ENCODE measurements around the gene ADGRV1.
"Not testable (repeated sequence)": the region's sequence is repeated elsewhere in the genome, so short reads cannot be mapped to it uniquely, and the experiment has no call there.

Gene ADGRV1

DNA sequence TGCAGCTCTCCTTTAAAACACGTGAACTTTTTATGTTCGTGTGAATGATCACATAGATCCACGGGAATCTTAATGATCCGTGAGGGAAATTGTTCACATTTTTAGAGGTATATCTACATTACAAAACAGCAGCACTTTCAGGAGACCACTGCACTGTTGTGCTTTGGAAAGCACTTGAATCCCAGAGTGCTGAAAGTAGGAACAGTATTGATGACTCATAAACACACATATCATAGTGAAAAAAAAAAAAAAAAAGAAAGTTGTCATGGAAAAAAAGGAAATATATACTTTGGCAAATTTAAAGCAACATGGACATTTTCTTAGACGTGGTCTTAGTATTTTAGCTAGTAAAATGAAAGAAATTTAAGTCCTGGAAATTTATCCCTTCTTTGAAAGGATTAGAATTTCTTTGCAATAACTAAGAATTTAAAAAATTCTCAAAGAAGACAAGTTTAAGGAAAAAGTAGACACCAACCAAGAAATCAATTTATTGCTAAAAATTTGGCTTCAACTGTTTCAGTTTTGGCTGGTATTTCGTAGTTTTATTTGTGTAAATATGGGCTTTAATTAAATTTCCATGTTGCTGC, 55.4 kb downstream of the ADGRV1 start:
- H3K27me3 ChIP-seq (ENCODE audit: insufficient read depth, low read length, poor library complexity), result no peaks in the 10 kb centered on the region
- H3K9me3 ChIP-seq (ENCODE audit: insufficient read depth, low read length, severe bottlenecking), result no peaks in the 10 kb centered on the region
- DNase-seq (no peak), ATAC-seq (ENCODE audit: insufficient read depth, low read depth) (no peak)
- H3K27ac ChIP-seq (ENCODE audit: low read length), result no peak overlapping the region
- no peaks in the 10 kb centered on the region for H3K79me2 ChIP-seq (ENCODE audit: insufficient read depth, low read length)
- no peak overlapping the region for H2AFZ ChIP-seq (ENCODE audit: low read depth, low read length)
- no peaks in the 10 kb centered on the region for H3K4me1 ChIP-seq (ENCODE audit: insufficient read depth, low read length)
- TF ChIP-seq, protein P1, sequence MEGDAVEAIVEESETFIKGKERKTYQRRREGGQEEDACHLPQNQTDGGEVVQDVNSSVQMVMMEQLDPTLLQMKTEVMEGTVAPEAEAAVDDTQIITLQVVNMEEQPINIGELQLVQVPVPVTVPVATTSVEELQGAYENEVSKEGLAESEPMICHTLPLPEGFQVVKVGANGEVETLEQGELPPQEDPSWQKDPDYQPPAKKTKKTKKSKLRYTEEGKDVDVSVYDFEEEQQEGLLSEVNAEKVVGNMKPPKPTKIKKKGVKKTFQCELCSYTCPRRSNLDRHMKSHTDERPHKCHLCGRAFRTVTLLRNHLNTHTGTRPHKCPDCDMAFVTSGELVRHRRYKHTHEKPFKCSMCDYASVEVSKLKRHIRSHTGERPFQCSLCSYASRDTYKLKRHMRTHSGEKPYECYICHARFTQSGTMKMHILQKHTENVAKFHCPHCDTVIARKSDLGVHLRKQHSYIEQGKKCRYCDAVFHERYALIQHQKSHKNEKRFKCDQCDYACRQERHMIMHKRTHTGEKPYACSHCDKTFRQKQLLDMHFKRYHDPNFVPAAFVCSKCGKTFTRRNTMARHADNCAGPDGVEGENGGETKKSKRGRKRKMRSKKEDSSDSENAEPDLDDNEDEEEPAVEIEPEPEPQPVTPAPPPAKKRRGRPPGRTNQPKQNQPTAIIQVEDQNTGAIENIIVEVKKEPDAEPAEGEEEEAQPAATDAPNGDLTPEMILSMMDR (IDR thresholded peaks at IDR 0.05; ENCODE audit: borderline replicate concordance, extremely low read depth, low read length, poor library complexity, severe bottlenecking), result no peak
- TF ChIP-seq EZH2 (IDR thresholded peaks at IDR 0.05; ENCODE audit: borderline replicate concordance, low read depth, low read length, severe bottlenecking), result no peak
- no peak overlapping the region for H3K4me3 ChIP-seq (ENCODE audit: low read depth in 1 of 2, low read length in 2 of 2)
- no peak overlapping the region for H3K4me2 ChIP-seq (ENCODE audit: insufficient read depth, low read length)
- H3K36me3 ChIP-seq (ENCODE audit: insufficient read depth, low read length), result no peaks in the 10 kb centered on the region
- no peak overlapping the region for H3K9ac ChIP-seq (ENCODE audit: low read depth, low read length)
- H4K20me1 ChIP-seq (ENCODE audit: insufficient read depth, low read length), result no peaks in the 10 kb centered on the region

DNA sequence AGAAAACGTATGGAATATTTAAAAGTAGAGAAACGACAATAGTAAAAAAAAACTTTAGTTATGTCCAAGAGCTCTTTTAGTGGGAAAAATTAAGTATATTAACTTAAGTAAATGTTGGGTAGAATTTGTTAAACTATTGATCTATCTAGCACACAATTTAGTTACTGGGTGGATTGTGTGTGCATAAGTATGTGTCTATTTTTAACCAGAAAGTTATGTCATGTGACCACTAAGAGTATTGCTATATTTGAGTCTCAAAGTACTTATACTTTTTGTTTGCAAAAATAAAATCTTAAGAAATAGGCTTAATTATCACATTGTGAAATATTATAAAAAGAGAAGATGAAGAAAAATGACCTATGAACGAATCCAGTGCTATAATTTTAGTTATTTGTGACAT, 56.8 kb downstream of the ADGRV1 start:
- ATAC-seq (ENCODE audit: insufficient read depth, low read depth), result no peak

DNA sequence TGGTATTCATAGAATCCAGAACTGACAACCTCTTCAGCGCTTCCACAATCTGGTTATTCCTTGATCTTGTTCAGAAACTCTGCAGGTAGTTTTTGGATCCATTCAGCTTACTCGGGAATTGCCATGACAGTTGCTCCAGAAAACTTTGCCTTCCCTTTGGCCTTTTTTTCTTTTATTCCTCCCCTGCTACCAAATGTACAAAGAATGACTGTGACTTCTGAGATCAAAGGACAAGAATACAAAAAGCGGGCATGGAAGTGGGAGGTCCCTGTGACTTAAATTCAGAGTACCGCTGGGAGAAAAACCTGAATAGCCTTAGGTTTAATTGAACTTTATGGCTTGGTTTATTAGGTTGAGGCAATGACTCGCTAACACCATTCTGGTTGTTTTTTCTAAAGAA, 59.5 kb downstream of the ADGRV1 start:
- Histone ChIP-seq H4K20me1 (ENCODE audit: insufficient read depth, low read length) (no peaks in the 10 kb centered on the region), H3K4me1 (ENCODE audit: insufficient read depth, low read length) (no peaks in the 10 kb centered on the region), H3K4me2 (ENCODE audit: insufficient read depth, low read length) (no peak overlapping the region), H3K4me3 (ENCODE audit: low read depth in 1 of 2, low read length in 2 of 2) (no peak overlapping the region), H3K9me3 (ENCODE audit: insufficient read depth, low read length, severe bottlenecking) (no peaks in the 10 kb centered on the region), H3K27me3 (ENCODE audit: insufficient read depth, low read length, poor library complexity) (no peaks in the 10 kb centered on the region), H3K9ac (ENCODE audit: low read depth, low read length) (no peak overlapping the region), H2AFZ (ENCODE audit: low read depth, low read length) (no peak overlapping the region), H3K36me3 (ENCODE audit: insufficient read depth, low read length) (no peaks in the 10 kb centered on the region), H3K79me2 (ENCODE audit: insufficient read depth, low read length) (no peaks in the 10 kb centered on the region), H3K27ac (ENCODE audit: low read length) (no peak overlapping the region)
- TF ChIP-seq, protein P1 (IDR thresholded peaks at IDR 0.05; ENCODE audit: borderline replicate concordance, extremely low read depth, low read length, poor library complexity, severe bottlenecking), result no peak
- TF ChIP-seq EZH2 (IDR thresholded peaks at IDR 0.05; ENCODE audit: borderline replicate concordance, low read depth, low read length, severe bottlenecking), result no peak
- ATAC-seq (ENCODE audit: insufficient read depth, low read depth) (no peak), DNase-seq (no peak)

More for the DNA sequence above, 56.8 kb downstream of the ADGRV1 start:
- Histone ChIP-seq H3K4me2 (ENCODE audit: insufficient read depth, low read length) (no peak overlapping the region), H3K4me1 (ENCODE audit: insufficient read depth, low read length) (no peaks in the 10 kb centered on the region), H3K9ac (ENCODE audit: low read depth, low read length) (no peak overlapping the region), H3K36me3 (ENCODE audit: insufficient read depth, low read length) (no peaks in the 10 kb centered on the region), H3K27me3 (ENCODE audit: insufficient read depth, low read length, poor library complexity) (no peaks in the 10 kb centered on the region), H3K9me3 (ENCODE audit: insufficient read depth, low read length, severe bottlenecking) (no peaks in the 10 kb centered on the region), H3K79me2 (ENCODE audit: insufficient read depth, low read length) (no peaks in the 10 kb centered on the region), H3K27ac (ENCODE audit: low read length) (no peak overlapping the region), H4K20me1 (ENCODE audit: insufficient read depth, low read length) (no peaks in the 10 kb centered on the region), H2AFZ (ENCODE audit: low read depth, low read length) (no peak overlapping the region), H3K4me3 (ENCODE audit: low read depth in 1 of 2, low read length in 2 of 2) (no peak overlapping the region)
- TF ChIP-seq, protein P1 (IDR thresholded peaks at IDR 0.05; ENCODE audit: borderline replicate concordance, extremely low read depth, low read length, poor library complexity, severe bottlenecking), result no peak
- no peak for TF ChIP-seq EZH2 (IDR thresholded peaks at IDR 0.05; ENCODE audit: borderline replicate concordance, low read depth, low read length, severe bottlenecking)
- no peak for DNase-seq

DNA sequence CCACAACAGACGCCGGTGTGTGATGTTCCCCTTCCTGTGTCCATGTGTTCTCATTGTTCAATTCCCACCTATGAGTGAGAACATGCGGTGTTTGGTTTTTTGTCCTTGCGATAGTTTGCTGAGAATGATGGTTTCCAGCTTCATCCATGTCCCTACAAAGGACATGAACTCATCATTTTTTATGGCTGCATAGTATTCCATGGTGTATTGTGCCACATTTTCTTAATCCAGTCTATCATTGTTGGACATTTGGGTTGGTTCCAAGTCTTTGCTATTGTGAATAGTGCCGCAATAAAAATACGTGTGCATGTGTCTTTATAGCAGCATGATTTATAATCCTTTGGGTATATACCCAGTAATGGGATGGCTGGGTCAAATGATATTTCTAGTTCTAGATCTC, 61.2 kb downstream of the ADGRV1 start:
- H4K20me1 ChIP-seq (ENCODE audit: insufficient read depth, low read length); DNase-seq; H3K27me3 ChIP-seq (ENCODE audit: insufficient read depth, low read length, poor library complexity); H3K9ac ChIP-seq (ENCODE audit: low read depth, low read length); H3K27ac ChIP-seq (ENCODE audit: low read length); H3K4me2 ChIP-seq (ENCODE audit: insufficient read depth, low read length); H3K4me3 ChIP-seq (ENCODE audit: low read depth in 1 of 2, low read length in 2 of 2); H3K36me3 ChIP-seq (ENCODE audit: insufficient read depth, low read length); H3K9me3 ChIP-seq (ENCODE audit: insufficient read depth, low read length, severe bottlenecking); H3K79me2 ChIP-seq (ENCODE audit: insufficient read depth, low read length); H3K4me1 ChIP-seq (ENCODE audit: insufficient read depth, low read length); H2AFZ ChIP-seq (ENCODE audit: low read depth, low read length); ATAC-seq (ENCODE audit: insufficient read depth, low read depth): not testable (repeated sequence)

All from DND-41 (cell line).